Subcutaneous abdominal adipose tissue (tissue), 5 donors: ENCODE results near the gene GSG1L2.

Experiments used
- H3K27ac ChIP-seq: one replicate; pipeline ENCODE4 v1.7.0; 2013; ENCODE audit warnings: low read depth, mild to moderate bottlenecking, inconsistent platforms, low read length, moderate library complexity
- H3K27me3 ChIP-seq, 5 donors: one replicate each; pipeline ENCODE4 v1.7.0; 2013; ENCODE audit warnings: low read length in 5 of 5, inconsistent platforms in 1 of 5; ENCODE audit not compliant: control insufficient read depth in 5 of 5, insufficient read depth in 4 of 5
- H3K36me3 ChIP-seq, 5 donors: one replicate each; pipeline ENCODE4 v1.7.0; 2013; ENCODE audit warnings: low read length in 5 of 5; ENCODE audit not compliant: control insufficient read depth in 5 of 5, insufficient read depth in 5 of 5
- H3K4me1 ChIP-seq, 5 donors: one replicate each; pipeline ENCODE4 v1.7.0; 2013; ENCODE audit warnings: low read length in 5 of 5, mild to moderate bottlenecking in 3 of 5, moderate library complexity in 1 of 5; ENCODE audit not compliant: control insufficient read depth in 5 of 5, insufficient read depth in 5 of 5
- H3K4me3 ChIP-seq, 5 donors: one replicate each; pipeline ENCODE4 v1.7.0; 2013; ENCODE audit warnings: low read length in 5 of 5, low read depth in 1 of 5
- H3K9ac ChIP-seq, 5 donors: one replicate each; pipeline ENCODE4 v1.7.0; 2013; ENCODE audit warnings: low read length in 5 of 5, mild to moderate bottlenecking in 4 of 5, moderate library complexity in 3 of 5
- H3K9me3 ChIP-seq, 5 donors: one replicate each; pipeline ENCODE4 v1.7.0; 2013; ENCODE audit warnings: low read length in 5 of 5; ENCODE audit not compliant: control insufficient read depth in 5 of 5
- donor health status: healthy.
- donor health status: healthy.
- donor health status: healthy.
- donor health status: healthy.
- donor health status: healthy.

The GSG1L2 gene

GRCh38 chr17:9845306-9845705 is 23.4 kb upstream of the GSG1L2 start:
- Histone ChIP-seq H3K4me3 (no peak overlapping the region), H3K27me3 (no peaks in the 10 kb centered on the region)

GRCh38 chr17:9844153-9844552 is 22.3 kb upstream of the GSG1L2 start:
- H3K4me1 ChIP-seq, result peaks cover 4 to 41% (median 28%) of the 10 kb centered on the region in 5 donors
- H3K36me3 ChIP-seq, result no peaks in the 10 kb centered on the region
- no peaks in the 10 kb centered on the region for H3K9me3 ChIP-seq
- no peak overlapping the region for H3K9ac ChIP-seq
- H3K4me3 ChIP-seq, result no peak overlapping the region
- H3K27me3 ChIP-seq, result no peaks in the 10 kb centered on the region
- H3K27ac ChIP-seq, result no peak overlapping the region

More at GRCh38 chr17:9845306-9845705, 23.4 kb upstream of the GSG1L2 start:
- Histone ChIP-seq H3K4me1 (peaks cover 4 to 34% (median 27%) of the 10 kb centered on the region in 5 donors), H3K36me3 (no peaks in the 10 kb centered on the region), H3K27ac (no peak overlapping the region), H3K9me3 (no peaks in the 10 kb centered on the region), H3K9ac (no peak overlapping the region)

DNA sequence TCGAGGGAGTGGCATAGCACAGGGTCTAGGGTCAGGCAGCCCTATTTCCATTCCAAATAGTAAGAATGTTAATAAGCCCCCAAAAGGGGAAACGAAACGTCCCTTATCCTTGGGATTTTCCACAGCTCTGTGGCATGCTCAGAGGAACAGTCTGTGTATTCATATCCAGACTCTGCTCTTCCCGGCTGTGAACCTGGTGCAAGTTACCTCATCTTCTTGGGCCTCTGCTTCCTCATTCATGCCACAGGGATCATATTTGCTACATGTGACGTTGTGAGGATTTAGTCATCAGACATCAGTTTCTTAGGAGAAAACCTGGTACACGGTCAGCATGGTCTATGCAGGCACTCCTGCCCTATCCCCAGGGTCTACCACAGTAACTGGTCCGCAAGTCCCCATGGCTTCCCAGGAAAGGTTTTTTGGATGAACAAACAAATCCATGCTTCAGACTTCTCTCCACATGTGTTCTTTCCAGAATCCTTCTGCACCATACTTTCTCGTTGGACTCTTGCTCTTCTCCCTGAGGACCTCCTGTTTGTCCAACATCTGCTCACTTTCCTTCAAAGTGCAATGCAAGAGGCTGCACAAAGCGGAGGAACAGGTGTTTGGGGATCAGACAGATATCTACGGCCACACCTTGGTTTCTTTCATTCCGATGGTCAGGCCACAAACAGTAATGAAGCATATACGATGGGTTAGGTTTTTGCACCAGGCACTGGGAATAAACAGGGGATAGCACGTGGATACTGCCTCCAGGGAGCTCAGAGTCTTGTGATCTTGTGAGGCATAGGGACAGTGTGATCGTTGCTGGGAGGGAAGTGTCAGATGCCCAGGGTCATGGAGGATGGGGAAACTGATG is 21.5 kb upstream of the GSG1L2 start:
- H3K9me3 ChIP-seq, result no peaks in the 10 kb centered on the region
- peak overlapping the region; percentile 89 for H3K27ac ChIP-seq
- no peaks in the 10 kb centered on the region for H3K36me3 ChIP-seq
- no peaks in the 10 kb centered on the region for H3K27me3 ChIP-seq
- no peak overlapping the region for H3K9ac ChIP-seq
- peak overlapping the region in 1 of 5 donors; percentile 4 for H3K4me3 ChIP-seq
- peaks cover 4 to 47% (median 35%) of the 10 kb centered on the region in 5 donors for H3K4me1 ChIP-seq

DNA sequence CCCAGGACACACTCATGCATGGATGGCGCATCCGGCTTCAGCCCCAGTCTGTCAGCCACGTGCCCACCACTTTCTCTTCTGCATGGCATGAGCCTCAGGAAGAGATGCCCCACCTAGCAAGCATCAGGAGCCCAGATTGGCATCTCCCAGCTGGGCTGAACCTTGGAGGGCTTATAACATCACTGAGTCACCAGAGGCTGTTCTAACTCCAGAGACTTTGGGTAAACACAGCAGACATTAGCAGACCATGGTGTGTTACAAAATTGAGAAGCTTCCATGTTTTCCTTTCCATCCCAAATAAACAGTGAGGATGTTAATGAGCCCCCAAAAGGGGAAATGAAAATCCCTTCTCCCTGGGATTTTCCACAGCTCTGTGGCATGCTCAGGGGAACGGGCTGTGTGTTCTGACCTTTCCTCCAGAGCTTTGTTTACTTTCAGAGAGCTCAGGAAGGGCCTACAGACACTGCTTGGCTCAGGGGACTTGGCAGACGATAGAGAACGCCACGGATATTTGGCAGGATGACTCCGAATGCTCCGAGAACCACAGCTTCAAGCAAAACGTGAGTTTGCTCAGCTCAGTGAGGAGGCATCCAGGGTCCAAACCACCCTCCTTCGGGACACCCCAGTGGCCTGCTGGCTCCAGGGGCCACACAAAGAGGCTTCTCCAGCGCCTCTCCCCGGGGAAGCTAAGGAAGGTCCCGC is 20.3 kb upstream of the GSG1L2 start:
- H3K4me1 ChIP-seq, result peaks cover 11 to 59% (median 47%) of the 10 kb centered on the region in 5 donors
- peaks cover 0 to 2% (median 0%) of the 10 kb centered on the region in 5 donors for H3K27me3 ChIP-seq
- peak overlapping the region; percentile 89 for H3K27ac ChIP-seq
- H3K9me3 ChIP-seq, result no peaks in the 10 kb centered on the region
- H3K36me3 ChIP-seq, result no peaks in the 10 kb centered on the region
- peak overlapping the region in 4 of 5 donors; percentile 19 to 48 (median 32) for H3K9ac ChIP-seq
- H3K4me3 ChIP-seq, result peak overlapping the region; percentile 0 to 39 (median 28)

- H3K4me1 ChIP-seq, result peaks cover 11 to 63% (median 51%) of the 10 kb centered on the region in 5 donors
- no peak overlapping the region for H3K27ac ChIP-seq
- no peak overlapping the region for H3K9ac ChIP-seq
- H3K36me3 ChIP-seq, result no peaks in the 10 kb centered on the region
- H3K9me3 ChIP-seq, result no peaks in the 10 kb centered on the region
- no peak overlapping the region for H3K4me3 ChIP-seq
- peaks cover 0 to 2% (median 0%) of the 10 kb centered on the region in 5 donors for H3K27me3 ChIP-seq
These were observed 17.6 kb upstream of the GSG1L2 start for GRCh38 chr17:9839433-9839832.

DNA sequence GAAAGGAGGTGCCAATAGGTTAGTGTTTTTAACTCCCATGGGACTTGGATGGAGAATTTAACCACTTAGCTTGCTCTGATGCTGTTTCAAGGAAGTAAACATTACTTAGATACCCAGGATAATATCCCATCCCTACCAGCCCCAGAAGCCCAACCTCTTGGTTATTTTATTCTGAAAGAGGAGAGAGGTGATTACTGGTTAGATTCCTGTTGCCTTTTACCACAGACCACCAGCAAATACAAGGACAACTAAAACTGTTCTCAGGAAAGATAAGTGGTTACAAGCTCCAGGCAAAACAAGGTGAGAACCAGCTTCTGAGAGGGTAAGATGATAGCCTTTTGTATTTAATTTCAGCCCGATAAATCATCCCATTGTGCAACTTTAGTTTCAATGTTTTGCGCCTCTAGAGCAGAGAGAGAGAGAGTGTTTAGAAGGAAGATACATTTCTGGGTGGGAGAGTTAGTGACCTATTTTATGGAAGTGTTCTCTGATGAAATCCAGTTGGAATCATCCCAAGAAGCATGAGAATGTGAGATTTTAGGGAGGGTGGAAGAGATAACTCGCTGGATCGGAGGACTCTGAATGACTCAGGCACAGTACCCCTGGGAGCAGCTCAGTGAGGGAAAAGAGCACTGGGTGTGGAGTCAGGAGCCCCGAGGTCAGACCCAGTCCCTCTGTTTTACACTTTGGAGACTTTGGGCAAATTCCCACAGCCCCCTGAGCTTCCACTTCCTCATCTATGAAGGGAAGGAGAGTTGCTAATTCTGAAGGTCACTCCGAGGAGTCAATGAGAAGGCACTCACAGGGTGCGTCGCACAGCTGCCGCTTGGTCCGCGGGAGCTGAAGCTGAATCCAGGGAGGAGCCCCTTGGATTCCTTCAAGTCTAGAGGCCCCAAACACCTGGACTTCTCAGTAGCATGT is 15.9 kb upstream of the GSG1L2 start:
- H3K4me3 ChIP-seq, result peak overlapping the region in 2 of 5 donors; percentile 37 to 45
- H3K27ac ChIP-seq, result peak overlapping the region; percentile 79
- peaks cover 10 to 52% (median 44%) of the 10 kb centered on the region in 5 donors for H3K4me1 ChIP-seq
- H3K9ac ChIP-seq, result peak overlapping the region in 4 of 5 donors; percentile 14 to 78 (median 38)
- H3K27me3 ChIP-seq, result peaks cover 0 to 2% (median 0%) of the 10 kb centered on the region in 5 donors
- no peaks in the 10 kb centered on the region for H3K36me3 ChIP-seq
- H3K9me3 ChIP-seq, result peaks cover 0 to 5% (median 0%) of the 10 kb centered on the region in 5 donors

- Histone ChIP-seq H3K4me1 (peaks cover 8 to 34% (median 28%) of the 10 kb centered on the region in 5 donors), H3K27me3 (peaks cover 0 to 2% (median 0%) of the 10 kb centered on the region in 5 donors), H3K4me3 (peak overlapping the region in 1 of 5 donors; percentile 5), H3K36me3 (no peaks in the 10 kb centered on the region), H3K9me3 (peaks cover 0 to 5% (median 0%) of the 10 kb centered on the region in 5 donors), H3K9ac (no peak overlapping the region), H3K27ac (no peak overlapping the region)
These were observed 12.0 kb upstream of the GSG1L2 start for GRCh38 chr17:9833922-9834321.

DNA sequence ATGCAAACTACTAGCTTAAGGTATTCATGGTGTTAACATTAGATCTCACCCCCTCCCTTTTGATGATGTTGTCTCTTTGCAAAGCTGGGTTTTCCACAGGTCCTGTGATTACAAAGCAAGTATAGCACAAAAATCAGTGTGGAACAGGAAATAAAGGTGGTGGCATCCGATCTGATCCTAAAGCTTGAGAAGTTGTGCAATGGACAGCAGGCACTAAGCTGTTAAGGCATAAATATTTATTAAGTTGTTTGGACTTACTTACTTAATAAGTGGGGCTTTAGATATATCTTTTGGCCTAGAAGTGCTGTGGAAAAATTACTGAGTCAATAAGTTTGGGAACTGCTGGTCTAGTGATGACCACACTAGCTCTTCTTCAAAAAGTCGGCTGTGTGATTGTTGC is 8.8 kb upstream of the GSG1L2 start:
- no peaks in the 10 kb centered on the region for H3K27me3 ChIP-seq
- peaks cover 0 to 20% (median 11%) of the 10 kb centered on the region in 5 donors for H3K4me1 ChIP-seq
- peaks cover 0 to 5% (median 0%) of the 10 kb centered on the region in 5 donors for H3K9me3 ChIP-seq
- H3K36me3 ChIP-seq, result no peaks in the 10 kb centered on the region
- H3K27ac ChIP-seq, result no peak overlapping the region
- H3K4me3 ChIP-seq, result no peak overlapping the region
- no peak overlapping the region for H3K9ac ChIP-seq

DNA sequence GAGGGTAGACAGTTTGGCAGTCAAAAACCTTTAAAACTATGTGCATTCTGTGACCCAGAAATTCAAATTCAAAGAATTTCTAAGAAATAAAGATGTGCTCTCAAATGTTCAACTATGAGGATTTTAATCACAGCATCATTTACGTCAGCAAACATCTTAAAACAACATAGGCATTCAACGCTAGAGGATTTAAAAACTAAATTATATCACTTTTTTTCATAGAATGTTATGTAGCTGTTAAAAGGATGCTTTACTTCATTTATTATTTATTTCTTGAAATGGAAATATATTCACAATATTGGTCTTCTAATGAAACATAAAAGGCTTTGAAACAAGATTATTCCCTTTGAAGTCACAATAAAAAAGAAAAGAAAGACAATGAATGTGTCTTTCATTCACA is 7.5 kb upstream of the GSG1L2 start:
- Histone ChIP-seq H3K27me3 (peaks cover 0 to 4% (median 0%) of the 10 kb centered on the region in 5 donors), H3K4me1 (peaks cover 0 to 15% (median 9%) of the 10 kb centered on the region in 5 donors), H3K27ac (no peak overlapping the region), H3K9me3 (peaks cover 0 to 5% (median 0%) of the 10 kb centered on the region in 5 donors), H3K9ac (no peak overlapping the region), H3K4me3 (no peak overlapping the region), H3K36me3 (no peaks in the 10 kb centered on the region)
